ENCODE measurements around the gene ICA1. TPM values are rescaled to one million over a fixed set of nuclear protein-coding genes. Genes with fewer than 3 reads are reported as not detected.
"Not testable (repeated sequence)": the region's sequence is repeated elsewhere in the genome, so short reads cannot be mapped to it uniquely, and the experiment has no call there.

The ICA1 gene
- total RNA-seq, 1 experiment from 2014 or later = not detected

GRCh38 chr7:8305104-8305503 is 43.1 kb upstream of the ICA1 start:
- POLR2A ChIA-PET (ENCODE audit: low non-redundant PET) = no interaction called here
- Histone ChIP-seq H3K36me3 (ENCODE audit: insufficient read depth, low read length, poor library complexity, severe bottlenecking) (no peaks in the 10 kb centered on the region), H3K4me1 (ENCODE audit: insufficient read depth, low read length, poor library complexity, severe bottlenecking) (no peaks in the 10 kb centered on the region), H3K9me3 (ENCODE audit: low read depth, low read length, poor library complexity, severe bottlenecking) (no peaks in the 10 kb centered on the region), H3K27ac (ENCODE audit: low read depth, low read length, poor library complexity, severe bottlenecking) (no peak overlapping the region), H3K4me3 (ENCODE audit: low read depth, low read length, poor library complexity, severe bottlenecking) (no peak overlapping the region), H3K27me3 (replicated peaks; ENCODE audit: insufficient read depth, low read depth, low read length, poor library complexity) (no peaks in the 10 kb centered on the region)
- TF ChIP-seq EZH2 (IDR thresholded peaks at IDR 0.05; ENCODE audit: borderline replicate concordance, low read depth, low read length, poor library complexity, severe bottlenecking) (no peak), CTCF (conservative IDR thresholded peaks at IDR 0.05; ENCODE audit: low read depth, low read length) (no peak)
- CTCF ChIA-PET = no interaction called here
- intact Hi-C loops (cut with micrococcal nuclease; ENCODE audit: unreplicated experiment) = no loop called here
- no TSS peak for BruUV-seq (replicated peaks)
- no peak for DNase-seq (ENCODE audit: low spot score)

GRCh38 chr7:8303904-8304528 is 42.0 kb upstream of the ICA1 start:
- Histone ChIP-seq H3K9me3 (ENCODE audit: low read depth, low read length, poor library complexity, severe bottlenecking) (no peaks in the 10 kb centered on the region), H3K27ac (ENCODE audit: low read depth, low read length, poor library complexity, severe bottlenecking) (no peak overlapping the region), H3K4me3 (ENCODE audit: low read depth, low read length, poor library complexity, severe bottlenecking) (no peak overlapping the region), H3K36me3 (ENCODE audit: insufficient read depth, low read length, poor library complexity, severe bottlenecking) (no peaks in the 10 kb centered on the region), H3K27me3 (replicated peaks; ENCODE audit: insufficient read depth, low read depth, low read length, poor library complexity) (no peaks in the 10 kb centered on the region), H3K4me1 (ENCODE audit: insufficient read depth, low read length, poor library complexity, severe bottlenecking) (no peaks in the 10 kb centered on the region)
- TF ChIP-seq CTCF (conservative IDR thresholded peaks at IDR 0.05; ENCODE audit: low read depth, low read length) = no peak
- no peak for TF ChIP-seq EZH2 (IDR thresholded peaks at IDR 0.05; ENCODE audit: borderline replicate concordance, low read depth, low read length, poor library complexity, severe bottlenecking)
- BruUV-seq (replicated peaks) = no TSS peak
- ChIA-PET CTCF (no interaction called here), POLR2A (ENCODE audit: low non-redundant PET) (no interaction called here)
- intact Hi-C loops (cut with micrococcal nuclease; ENCODE audit: unreplicated experiment) = no loop called here
- no peak for DNase-seq (ENCODE audit: low spot score)

DNA sequence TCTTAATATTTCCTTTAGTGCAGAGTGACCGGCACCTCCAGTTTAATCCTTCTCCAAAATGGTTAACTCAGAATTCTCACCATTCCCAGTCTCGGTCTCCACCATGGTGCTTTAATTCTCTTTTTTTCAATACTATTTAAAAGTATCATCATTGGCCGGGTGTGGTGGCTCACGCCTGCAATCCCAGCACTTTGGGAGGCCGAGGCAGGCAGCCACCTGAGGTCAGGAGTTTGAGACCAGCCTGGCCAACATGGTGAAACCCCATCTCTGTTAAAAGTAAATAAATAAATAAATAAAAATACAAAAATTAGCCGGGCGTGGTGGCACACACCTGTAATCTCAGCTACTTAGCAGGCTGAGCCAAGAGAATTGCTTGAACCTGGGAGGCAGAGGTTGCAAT is 35.1 kb upstream of the ICA1 start:
- peaks cover 34% of the 10 kb centered on the region for H3K27me3 ChIP-seq (replicated peaks; ENCODE audit: insufficient read depth, low read depth, low read length, poor library complexity)
- BruUV-seq (replicated peaks); H3K4me1 ChIP-seq (ENCODE audit: insufficient read depth, low read length, poor library complexity, severe bottlenecking); DNase-seq (ENCODE audit: low spot score); H3K36me3 ChIP-seq (ENCODE audit: insufficient read depth, low read length, poor library complexity, severe bottlenecking); POLR2A ChIA-PET (ENCODE audit: low non-redundant PET); H3K4me3 ChIP-seq (ENCODE audit: low read depth, low read length, poor library complexity, severe bottlenecking); H3K9me3 ChIP-seq (ENCODE audit: low read depth, low read length, poor library complexity, severe bottlenecking); H3K27ac ChIP-seq (ENCODE audit: low read depth, low read length, poor library complexity, severe bottlenecking): not testable (repeated sequence)
- intact Hi-C loops (cut with micrococcal nuclease; ENCODE audit: unreplicated experiment) = loop anchor here (5.0 to 10.0 kb wide), 4 partner anchors 615 to 1192 kb away; no protein-coding TSS in a partner anchor
- CTCF ChIA-PET = interaction anchor here (1.3 kb wide), 1 partner anchor 326 kb away, joined by 3 read pairs; no protein-coding TSS in a partner anchor

- Histone ChIP-seq H3K36me3 (ENCODE audit: insufficient read depth, low read length, poor library complexity, severe bottlenecking) (no peaks in the 10 kb centered on the region), H3K27ac (ENCODE audit: low read depth, low read length, poor library complexity, severe bottlenecking) (no peak overlapping the region), H3K4me1 (ENCODE audit: insufficient read depth, low read length, poor library complexity, severe bottlenecking) (no peaks in the 10 kb centered on the region), H3K9me3 (ENCODE audit: low read depth, low read length, poor library complexity, severe bottlenecking) (no peaks in the 10 kb centered on the region), H3K4me3 (ENCODE audit: low read depth, low read length, poor library complexity, severe bottlenecking) (no peak overlapping the region), H3K27me3 (replicated peaks; ENCODE audit: insufficient read depth, low read depth, low read length, poor library complexity) (peaks cover 41% of the 10 kb centered on the region)
- POLR2A ChIA-PET (ENCODE audit: low non-redundant PET) = no interaction called here
- no peak for TF ChIP-seq CTCF (conservative IDR thresholded peaks at IDR 0.05; ENCODE audit: low read depth, low read length)
- no peak for TF ChIP-seq EZH2 (IDR thresholded peaks at IDR 0.05; ENCODE audit: borderline replicate concordance, low read depth, low read length, poor library complexity, severe bottlenecking)
- CTCF ChIA-PET = interaction anchor here (0.8 to 1.3 kb wide), 5 partner anchors 19 to 872 kb away, joined by 3 to 6 read pairs (median 5); no protein-coding TSS in a partner anchor
- DNase-seq (ENCODE audit: low spot score) = no peak
- intact Hi-C loops (cut with micrococcal nuclease; ENCODE audit: unreplicated experiment) = loop anchor here (5.0 to 10.0 kb wide), 4 partner anchors 614 to 1192 kb away; no protein-coding TSS in a partner anchor
- no TSS peak for BruUV-seq (replicated peaks)
These were observed 34.3 kb upstream of the ICA1 start for GRCh38 chr7:8296362-8296659.

All from A673 (cell line).